Measurements from ENCODE around the gene DLX2. TPM values are rescaled to one million over a fixed set of nuclear protein-coding genes. Genes with fewer than 3 reads are reported as not detected.
"Not testable (repeated sequence)": the region's sequence is repeated elsewhere in the genome, so short reads cannot be mapped to it uniquely, and the experiment has no call there.

The DLX2 gene
- polyA plus RNA-seq, 1 donor from 2014 or later, result 7.7 TPM

- no peaks in the 10 kb centered on the region for H3K36me3 ChIP-seq (ENCODE audit: insufficient read depth, low read length)
- no peaks in the 10 kb centered on the region for H4K20me1 ChIP-seq (ENCODE audit: insufficient read depth)
- no peaks in the 10 kb centered on the region for H3K79me2 ChIP-seq (replicated peaks; ENCODE audit: insufficient read depth, low read length)
- no peaks in the 10 kb centered on the region for H3K9me2 ChIP-seq (ENCODE audit: insufficient read depth, low read length)
- TF ChIP-seq CTCF (IDR thresholded peaks at IDR 0.05; ENCODE audit: poor library complexity, severe bottlenecking) (no peak), REST (IDR thresholded peaks at IDR 0.05; ENCODE audit: borderline replicate concordance) (no peak), TAF1 (IDR thresholded peaks at IDR 0.05; ENCODE audit: low read depth) (no peak), EP300 (conservative IDR thresholded peaks at IDR 0.05; ENCODE audit: poor library complexity, severe bottlenecking) (no peak), MXI1 (conservative IDR thresholded peaks at IDR 0.05; ENCODE audit: poor library complexity, severe bottlenecking) (no peak), RAD21 (conservative IDR thresholded peaks at IDR 0.05) (no peak), EZH2 (IDR thresholded peaks at IDR 0.05; ENCODE audit: borderline replicate concordance, insufficient read depth, low read length, poor library complexity, severe bottlenecking) (no peak), SMC3 (conservative IDR thresholded peaks at IDR 0.05; ENCODE audit: poor library complexity) (no peak), POLR2AphosphoS5 (IDR thresholded peaks at IDR 0.05) (no peak)
- no peaks in the 10 kb centered on the region for H3K9me3 ChIP-seq (ENCODE audit: low read length)
- no peak overlapping the region for H3K9ac ChIP-seq (ENCODE audit: low read length)
- peaks cover 3% of the 10 kb centered on the region for H3F3A ChIP-seq (ENCODE audit: insufficient read depth, low read length, poor library complexity, severe bottlenecking)
- no peak overlapping the region for H3K4me3 ChIP-seq (ENCODE audit: low read length)
- H3K27ac ChIP-seq (ENCODE audit: low read length), result no peak overlapping the region
- no peak overlapping the region for H3K4me2 ChIP-seq (ENCODE audit: low read length)
- H3K27me3 ChIP-seq (ENCODE audit: insufficient read depth, low read depth, low read length), result no peaks in the 10 kb centered on the region
- no peak overlapping the region for H2AFZ ChIP-seq (ENCODE audit: low read depth, low read length)
Measured at GRCh38 chr2:172062402-172063004, 40.2 kb downstream of the DLX2 start.

- H3F3A ChIP-seq (ENCODE audit: insufficient read depth, low read length, poor library complexity, severe bottlenecking); H3K27ac ChIP-seq (ENCODE audit: low read length): not testable (repeated sequence)
Measured at GRCh38 chr2:172060118-172060517, 42.6 kb downstream of the DLX2 start.

GRCh38 chr2:172058660-172059059 is 44.0 kb downstream of the DLX2 start:
- Histone ChIP-seq H3K4me2 (ENCODE audit: low read length) (no peak overlapping the region), H3K9me2 (ENCODE audit: insufficient read depth, low read length) (no peaks in the 10 kb centered on the region), H3F3A (ENCODE audit: insufficient read depth, low read length, poor library complexity, severe bottlenecking) (no peaks in the 10 kb centered on the region), H3K27ac (ENCODE audit: low read length) (no peak overlapping the region), H3K9me3 (ENCODE audit: low read length) (no peaks in the 10 kb centered on the region), H3K9ac (ENCODE audit: low read length) (no peak overlapping the region), H2AFZ (ENCODE audit: low read depth, low read length) (no peak overlapping the region), H3K79me2 (replicated peaks; ENCODE audit: insufficient read depth, low read length) (no peaks in the 10 kb centered on the region), H4K20me1 (ENCODE audit: insufficient read depth) (no peaks in the 10 kb centered on the region), H3K27me3 (ENCODE audit: insufficient read depth, low read depth, low read length) (no peaks in the 10 kb centered on the region), H3K36me3 (ENCODE audit: insufficient read depth, low read length) (no peaks in the 10 kb centered on the region), H3K4me3 (ENCODE audit: low read length) (no peak overlapping the region)
- TF ChIP-seq MXI1 (conservative IDR thresholded peaks at IDR 0.05; ENCODE audit: poor library complexity, severe bottlenecking) (no peak), REST (IDR thresholded peaks at IDR 0.05; ENCODE audit: borderline replicate concordance) (no peak), RAD21 (conservative IDR thresholded peaks at IDR 0.05) (no peak), EZH2 (IDR thresholded peaks at IDR 0.05; ENCODE audit: borderline replicate concordance, insufficient read depth, low read length, poor library complexity, severe bottlenecking) (no peak), POLR2AphosphoS5 (IDR thresholded peaks at IDR 0.05) (no peak), CTCF (IDR thresholded peaks at IDR 0.05; ENCODE audit: poor library complexity, severe bottlenecking) (no peak), SMC3 (conservative IDR thresholded peaks at IDR 0.05; ENCODE audit: poor library complexity) (no peak), TAF1 (IDR thresholded peaks at IDR 0.05; ENCODE audit: low read depth) (no peak), EP300 (conservative IDR thresholded peaks at IDR 0.05; ENCODE audit: poor library complexity, severe bottlenecking) (no peak)

More at GRCh38 chr2:172060118-172060517, 42.6 kb downstream of the DLX2 start:
- not testable (repeated sequence) for H2AFZ ChIP-seq (ENCODE audit: low read depth, low read length); H3K4me3 ChIP-seq (ENCODE audit: low read length); H3K27me3 ChIP-seq (ENCODE audit: insufficient read depth, low read depth, low read length); H3K9me3 ChIP-seq (ENCODE audit: low read length); H3K36me3 ChIP-seq (ENCODE audit: insufficient read depth, low read length); H3K9me2 ChIP-seq (ENCODE audit: insufficient read depth, low read length); H3K4me2 ChIP-seq (ENCODE audit: low read length); H4K20me1 ChIP-seq (ENCODE audit: insufficient read depth); H3K79me2 ChIP-seq (replicated peaks; ENCODE audit: insufficient read depth, low read length); H3K9ac ChIP-seq (ENCODE audit: low read length)

All from neural cell (in vitro differentiated cells).